GM18858 (cell line): ENCODE results near the gene LRRC42.
"Not testable (repeated sequence)": the region's sequence is repeated elsewhere in the genome, so short reads cannot be mapped to it uniquely, and the experiment has no call there.

Source experiments
- ATAC-seq: cut with Tn5 transposase; IDR thresholded peaks from one replicate; pipeline ENCODE4 v1.9.1; 2021; ENCODE audit not compliant: unreplicated experiment

Gene LRRC42

DNA sequence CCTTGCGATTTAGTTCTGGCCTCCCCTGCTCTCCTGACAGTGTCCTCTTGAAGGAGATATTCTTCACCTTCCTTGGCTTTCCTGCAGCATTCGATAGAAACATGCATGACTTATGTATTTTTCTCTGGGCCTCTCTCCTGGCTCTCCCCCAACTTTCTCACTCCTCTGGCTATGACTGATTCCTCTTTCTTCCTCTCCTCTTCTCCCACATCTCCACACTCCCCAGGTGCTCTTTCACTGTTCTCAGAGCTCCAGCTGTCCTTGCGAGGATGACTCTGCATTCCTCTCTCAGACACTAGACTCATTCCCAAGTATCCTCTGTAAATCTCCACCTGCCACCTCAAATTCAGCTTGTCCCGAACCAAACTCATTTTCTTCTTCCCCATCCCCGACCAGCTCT is 18.0 kb downstream of the LRRC42 start:
- no peak for ATAC-seq

GRCh38 chr1:53966794-53967193 is 20.6 kb downstream of the LRRC42 start:
- ATAC-seq, result no peak

DNA sequence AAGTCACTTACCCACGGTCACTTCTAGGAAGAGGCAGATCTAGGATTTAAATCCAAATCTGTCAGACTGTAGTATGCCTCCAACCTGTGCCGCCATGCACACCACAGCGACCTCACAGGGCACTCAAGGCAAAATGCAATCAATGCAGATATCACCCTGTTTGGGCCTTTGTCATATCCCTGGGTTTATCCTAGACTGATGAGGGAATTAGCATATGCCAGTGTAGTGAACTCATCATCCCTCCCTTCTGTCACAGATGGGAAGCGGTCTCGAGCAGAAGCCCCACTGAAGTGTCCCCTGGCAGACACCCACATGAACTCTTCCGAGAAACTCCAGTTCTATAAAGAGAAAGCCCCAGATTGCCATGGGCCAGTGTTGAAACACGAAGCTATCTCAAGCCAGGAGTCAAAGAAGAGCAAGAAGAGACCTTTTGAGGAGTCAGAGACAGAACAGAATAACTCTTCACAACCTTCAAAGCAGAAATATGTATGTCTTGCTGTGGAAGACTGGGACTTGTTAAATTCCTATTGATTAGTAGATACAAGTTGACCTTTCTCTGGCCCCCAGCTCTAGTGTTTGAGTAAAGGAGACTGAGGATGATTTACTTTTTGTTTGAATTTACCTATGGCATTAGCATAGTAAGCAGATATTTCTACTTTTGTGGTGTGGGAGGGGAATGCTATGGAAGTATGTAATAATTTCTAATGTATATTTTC is 21.4 kb downstream of the LRRC42 start:
- ATAC-seq, result no peak

GRCh38 chr1:53968125-53968513 is 22.0 kb downstream of the LRRC42 start:
- ATAC-seq, result no peak

- ATAC-seq, result not testable (repeated sequence)
Observed at GRCh38 chr1:53969323-53969722, 23.2 kb downstream of the LRRC42 start.

GRCh38 chr1:53971718-53972117 is 25.6 kb downstream of the LRRC42 start:
- no peak for ATAC-seq

GRCh38 chr1:53975861-53976260 is 29.7 kb downstream of the LRRC42 start:
- no peak for ATAC-seq

DNA sequence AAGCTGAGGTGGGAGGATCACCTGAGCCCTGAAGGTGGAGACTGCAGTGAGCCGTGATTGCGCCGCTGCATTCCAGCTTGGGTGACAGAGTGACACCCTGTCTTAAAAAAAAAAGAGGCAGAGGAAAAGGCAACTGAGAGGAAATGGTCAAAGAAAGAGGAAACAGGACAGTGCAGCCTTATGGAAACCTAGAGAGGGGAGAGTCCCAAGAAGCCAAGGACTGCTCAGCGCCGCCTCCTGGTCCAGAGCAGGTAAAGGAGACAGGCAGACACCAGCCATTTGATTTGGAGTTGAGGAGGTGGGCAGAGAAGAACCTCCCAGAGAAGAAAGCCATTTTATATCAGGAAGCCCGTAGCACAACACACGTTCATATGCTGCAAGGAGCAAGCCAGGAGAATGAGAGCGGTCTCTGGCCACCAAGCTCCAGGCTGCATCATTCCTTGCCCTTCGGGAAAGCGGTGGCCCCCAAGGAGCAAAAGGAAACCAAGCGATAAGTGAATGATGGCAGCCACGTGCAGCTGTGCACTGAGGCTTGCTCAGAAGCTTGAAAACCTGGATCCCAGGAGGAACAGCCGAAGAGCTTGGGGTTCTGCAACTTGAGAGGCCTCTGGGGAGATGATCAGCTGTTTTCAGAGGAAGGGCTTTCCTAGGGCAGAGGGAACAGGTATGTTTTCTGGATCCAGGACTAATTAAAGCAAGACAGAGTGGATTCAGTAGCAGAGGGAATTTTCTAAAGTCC is 33.7 kb downstream of the LRRC42 start:
- ATAC-seq, result no peak

DNA sequence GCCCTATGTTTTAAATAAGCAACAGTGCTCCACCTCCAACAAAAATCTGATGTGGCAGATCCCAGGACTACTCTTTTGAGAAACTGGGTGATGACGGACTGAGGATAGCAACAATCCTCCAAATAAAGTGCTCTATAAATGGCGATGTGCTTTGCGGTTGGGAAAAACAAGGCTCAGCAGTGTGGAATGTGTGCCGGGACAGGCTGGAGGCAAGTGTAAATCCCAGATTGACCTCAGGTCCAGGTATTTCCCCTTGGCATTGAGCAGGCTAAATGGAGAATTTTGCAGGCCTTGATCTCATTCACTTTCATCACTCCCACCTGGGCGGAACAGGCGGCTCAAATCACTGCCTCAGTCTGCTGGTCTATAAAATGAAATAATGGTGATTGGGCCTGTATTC is 35.1 kb downstream of the LRRC42 start:
- ATAC-seq, result no peak

GRCh38 chr1:53982034-53982762 is 36.0 kb downstream of the LRRC42 start:
- no peak for ATAC-seq

DNA sequence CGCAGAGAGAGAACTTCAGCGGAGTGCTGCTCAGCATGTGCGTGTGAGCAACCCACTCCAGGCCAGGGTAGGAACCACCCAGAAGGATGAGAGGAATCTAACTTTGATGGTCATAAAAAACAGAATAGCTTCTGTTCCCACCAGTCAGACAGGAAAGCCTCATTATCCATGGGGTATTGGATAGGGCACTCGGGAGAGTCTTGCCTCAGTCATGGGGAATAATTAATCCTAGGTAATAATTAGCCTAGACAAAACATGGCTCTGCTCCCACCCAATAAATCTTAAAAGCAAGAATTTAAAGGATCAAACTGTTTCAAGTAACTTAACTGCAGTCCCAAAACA is 36.6 kb downstream of the LRRC42 start:
- no peak for ATAC-seq

GRCh38 chr1:53984726-53985125 is 38.6 kb downstream of the LRRC42 start:
- no peak for ATAC-seq

- ATAC-seq, result no peak
Observed at GRCh38 chr1:53986458-53986857, 40.3 kb downstream of the LRRC42 start.

DNA sequence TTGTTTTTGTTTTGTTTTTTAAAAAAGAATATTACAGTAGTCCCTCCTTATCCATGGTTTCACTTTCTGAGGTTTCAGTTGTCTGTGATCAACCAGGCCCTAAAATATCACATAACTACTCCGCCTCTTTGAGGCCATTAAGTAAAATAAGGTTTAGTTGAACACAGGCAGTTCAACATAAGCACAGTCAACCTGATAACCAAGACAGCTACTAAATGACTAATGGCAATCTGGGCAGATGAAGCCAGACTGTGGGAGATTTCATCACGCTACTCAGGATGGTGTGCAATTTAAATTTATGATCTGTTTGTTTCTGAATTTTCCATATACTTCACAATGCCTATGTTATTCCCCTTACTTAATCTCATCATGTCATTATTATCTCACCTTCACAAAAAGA is 41.7 kb downstream of the LRRC42 start:
- ATAC-seq, result no peak

DNA sequence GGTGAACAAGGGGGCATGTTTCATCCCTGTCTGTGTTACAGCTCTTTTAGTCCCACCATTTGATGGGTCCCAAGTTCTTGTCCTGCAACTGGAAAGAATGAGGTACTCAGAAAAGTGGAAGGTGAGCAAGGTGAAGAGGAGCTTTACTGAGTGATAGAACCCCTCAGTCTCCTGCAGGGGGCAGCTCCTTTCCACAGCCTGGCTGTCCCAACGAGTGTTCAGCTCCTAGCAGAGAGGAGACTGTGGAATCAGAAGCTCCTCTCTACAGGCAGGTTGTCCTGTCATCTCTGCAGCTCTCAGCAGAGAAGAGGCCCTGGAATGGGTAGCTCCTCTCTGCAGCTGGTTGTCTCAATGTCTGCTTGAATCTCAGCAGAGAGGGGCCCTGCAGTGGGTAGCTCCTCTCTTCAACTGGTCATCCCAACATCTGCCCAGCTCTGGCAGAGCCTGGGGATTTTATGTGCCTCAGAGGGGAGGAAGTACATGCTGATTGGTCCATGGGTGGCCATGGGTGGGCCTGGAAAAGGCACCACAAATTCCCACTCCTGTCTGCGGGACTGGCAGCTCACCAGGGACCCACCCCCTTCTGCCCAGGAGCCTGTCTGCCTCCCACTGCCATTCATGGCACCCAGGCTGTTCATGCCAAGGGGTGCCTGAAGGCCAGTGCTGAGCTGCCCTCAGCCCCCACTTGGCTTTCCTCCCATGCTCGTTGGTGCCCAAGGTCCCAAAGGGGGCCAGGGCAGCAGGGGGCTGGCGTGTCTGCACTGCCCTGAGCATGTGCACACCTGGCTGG is 46.1 kb downstream of the LRRC42 start:
- ATAC-seq, result no peak

DNA sequence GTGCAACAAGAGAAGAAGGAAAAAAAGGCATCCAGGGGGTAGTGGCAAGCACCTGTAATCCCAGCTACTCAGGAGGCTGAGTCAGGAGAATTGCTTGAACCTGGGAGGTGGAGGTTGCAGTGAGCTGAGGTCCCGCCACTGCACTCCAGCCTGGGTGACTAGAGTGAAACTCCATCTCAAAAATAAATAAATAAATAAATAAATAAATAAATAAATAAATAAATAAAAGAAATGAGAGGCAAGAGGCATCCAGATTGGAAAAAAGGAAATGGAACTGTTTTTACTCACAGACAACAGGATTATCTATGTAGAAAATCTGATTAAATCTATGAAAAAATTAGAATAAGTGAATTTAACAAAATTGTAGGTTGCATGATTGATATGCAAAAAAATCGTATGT is 48.4 kb downstream of the LRRC42 start:
- not testable (repeated sequence) for ATAC-seq

- no peak for ATAC-seq
Observed at GRCh38 chr1:53995683-53996082, 49.5 kb downstream of the LRRC42 start.

DNA sequence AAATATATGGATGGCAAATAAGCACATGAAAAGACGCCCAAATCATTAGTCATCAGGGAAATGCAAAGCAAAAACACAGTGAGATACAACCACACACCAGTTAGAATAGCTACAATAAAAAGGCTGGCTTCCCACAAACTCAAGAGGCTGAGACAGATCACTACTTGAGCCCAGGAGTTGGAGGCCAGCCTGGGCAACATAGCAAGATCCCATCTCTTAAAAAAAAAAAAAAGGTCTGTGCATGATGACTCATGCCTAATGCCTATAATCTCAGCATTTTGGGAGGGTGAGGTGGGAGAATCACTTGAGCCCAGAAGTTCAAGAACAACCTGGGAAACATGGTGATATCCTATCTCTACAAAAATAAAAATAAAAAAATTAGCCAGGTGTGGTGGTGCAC is 52.1 kb downstream of the LRRC42 start:
- ATAC-seq, result no peak

DNA sequence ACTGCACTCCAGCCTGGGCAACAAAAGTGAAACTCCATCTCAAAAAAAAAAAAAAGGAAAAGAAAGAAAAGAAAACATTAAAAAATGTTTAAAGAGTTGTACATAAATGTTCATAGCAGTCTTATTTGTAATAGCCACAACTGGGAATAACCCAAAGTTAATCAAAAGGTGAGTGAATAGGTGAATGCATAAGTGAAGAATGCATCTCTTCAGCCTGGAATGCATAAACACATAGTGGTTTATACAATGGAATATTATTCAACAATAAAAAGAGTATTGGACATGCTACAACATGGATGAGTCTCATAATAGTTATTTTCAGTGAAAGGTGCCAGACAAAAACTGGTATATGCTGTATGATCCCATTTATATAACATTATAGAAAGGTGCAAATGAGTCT is 53.8 kb downstream of the LRRC42 start:
- ATAC-seq, result no peak

DNA sequence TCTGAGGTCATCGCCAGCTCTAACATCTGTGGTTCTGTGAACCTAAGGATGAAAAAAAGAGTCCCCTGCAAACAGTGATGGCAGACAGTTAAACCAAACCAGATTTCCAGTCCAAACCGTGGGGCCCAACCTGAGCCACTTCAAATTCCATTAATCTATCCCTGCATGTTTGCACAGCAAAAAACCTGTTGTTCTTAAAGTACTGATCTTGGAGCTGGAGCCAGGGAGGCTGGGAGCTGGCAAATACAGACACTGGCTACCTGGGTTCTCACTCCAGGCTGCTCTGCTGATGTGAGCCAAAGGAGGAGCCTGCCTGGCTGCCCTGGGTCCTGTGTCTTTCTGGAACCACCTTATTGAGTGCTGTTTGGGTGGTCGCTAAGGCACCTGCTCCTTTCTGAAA is 55.4 kb downstream of the LRRC42 start:
- ATAC-seq, result no peak

- ATAC-seq, result no peak
Observed at GRCh38 chr1:54002544-54003248, 56.5 kb downstream of the LRRC42 start.
